Cardiac fibroblast (primary cell): ENCODE measurements around the gene DAGLA.

ENCODE experiments used
- DNase-seq, 2 donors: peaks; one replicate each; pipeline versions ENCODE4 v3.0.0 to v3.0.0-alpha.2; 2010; ENCODE audit warnings: low read depth in 2 of 2
- H3K4me3 ChIP-seq, 2 donors: replicated peaks in 1 of 2; 1 replicate in 1 of 2; 2 replicates in 1 of 2; pipeline ENCODE4 v1.5.1; 2011; ENCODE audit warnings: low read depth in 2 of 2, low read length in 2 of 2, mild to moderate bottlenecking in 2 of 2, moderate library complexity in 1 of 2
- TF ChIP-seq, protein P1 (sequence below): IDR thresholded peaks from one replicate; pipeline ENCODE4 v1.5.1; 2011; ENCODE audit warnings: low read depth, mild to moderate bottlenecking, low read length, inconsistent platforms

The DAGLA gene

DNA sequence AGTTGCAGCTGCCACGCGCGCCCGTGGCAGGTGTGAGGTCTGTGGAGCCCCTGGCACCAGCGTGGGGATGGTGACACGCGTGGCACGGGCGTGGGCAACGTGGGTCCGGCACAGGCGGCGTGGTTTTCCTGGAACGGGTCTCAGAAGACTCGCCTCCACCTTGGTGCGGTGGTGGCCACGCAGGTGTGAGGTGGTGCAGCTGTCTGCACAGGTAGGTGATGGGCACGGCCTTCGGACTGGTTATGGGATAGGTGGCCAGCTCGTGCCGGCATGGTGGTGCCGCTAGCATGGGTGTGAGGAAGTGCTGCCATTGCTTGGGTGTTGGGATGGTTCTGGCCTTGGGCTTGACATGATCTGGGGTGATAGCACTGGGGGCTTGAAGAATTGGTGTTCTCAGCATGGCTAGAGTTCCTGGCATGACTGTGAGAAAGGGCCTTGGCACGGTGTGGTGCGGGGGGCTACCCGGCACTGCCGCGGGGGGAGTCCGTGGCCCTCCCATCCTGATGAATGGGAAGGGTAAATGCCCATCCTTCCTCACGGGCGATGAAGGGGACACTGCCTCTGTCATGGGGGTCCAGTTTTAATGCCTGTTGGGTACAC, 531 bp downstream of the DAGLA start:
- no peak for DNase-seq
- peak overlapping the region; percentile 51 to 57 for H3K4me3 ChIP-seq
- TF ChIP-seq, protein P1, sequence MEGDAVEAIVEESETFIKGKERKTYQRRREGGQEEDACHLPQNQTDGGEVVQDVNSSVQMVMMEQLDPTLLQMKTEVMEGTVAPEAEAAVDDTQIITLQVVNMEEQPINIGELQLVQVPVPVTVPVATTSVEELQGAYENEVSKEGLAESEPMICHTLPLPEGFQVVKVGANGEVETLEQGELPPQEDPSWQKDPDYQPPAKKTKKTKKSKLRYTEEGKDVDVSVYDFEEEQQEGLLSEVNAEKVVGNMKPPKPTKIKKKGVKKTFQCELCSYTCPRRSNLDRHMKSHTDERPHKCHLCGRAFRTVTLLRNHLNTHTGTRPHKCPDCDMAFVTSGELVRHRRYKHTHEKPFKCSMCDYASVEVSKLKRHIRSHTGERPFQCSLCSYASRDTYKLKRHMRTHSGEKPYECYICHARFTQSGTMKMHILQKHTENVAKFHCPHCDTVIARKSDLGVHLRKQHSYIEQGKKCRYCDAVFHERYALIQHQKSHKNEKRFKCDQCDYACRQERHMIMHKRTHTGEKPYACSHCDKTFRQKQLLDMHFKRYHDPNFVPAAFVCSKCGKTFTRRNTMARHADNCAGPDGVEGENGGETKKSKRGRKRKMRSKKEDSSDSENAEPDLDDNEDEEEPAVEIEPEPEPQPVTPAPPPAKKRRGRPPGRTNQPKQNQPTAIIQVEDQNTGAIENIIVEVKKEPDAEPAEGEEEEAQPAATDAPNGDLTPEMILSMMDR, result no peak

DNA sequence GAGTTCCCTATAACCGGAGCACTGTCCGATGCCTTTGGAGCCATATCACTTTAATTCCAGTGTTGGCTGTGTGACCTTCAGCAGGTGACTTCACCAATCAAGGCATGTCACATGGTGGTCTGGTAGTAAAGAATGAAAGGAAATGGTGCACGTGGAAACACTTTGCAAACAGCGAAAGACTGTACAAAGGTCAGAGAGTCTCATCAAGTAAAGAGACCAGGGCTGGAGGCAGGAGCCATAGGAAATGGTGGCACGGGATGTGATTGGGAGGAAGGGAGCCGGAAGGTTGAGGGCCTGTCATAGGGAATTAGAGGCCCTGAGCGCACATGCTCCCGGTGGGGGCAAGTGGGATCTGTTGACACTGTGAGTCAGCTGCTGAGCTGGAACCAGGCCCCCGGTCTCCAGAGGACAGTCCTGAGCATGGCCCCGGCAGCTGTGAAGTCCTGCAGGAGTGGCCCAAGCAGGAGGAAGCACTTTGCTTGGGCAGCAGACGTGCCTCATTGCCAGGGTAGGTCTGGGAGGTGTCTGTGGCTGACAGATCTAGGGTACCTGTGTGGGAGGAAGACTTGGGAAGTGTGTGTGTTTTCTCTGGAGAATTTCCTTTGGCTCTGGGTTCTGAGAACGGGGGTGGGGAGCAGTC, 2.0 kb downstream of the DAGLA start:
- TF ChIP-seq, protein P1, result no peak
- peak in 1 of 2 donors; percentile 54 for DNase-seq
- no peak overlapping the region for H3K4me3 ChIP-seq

DNA sequence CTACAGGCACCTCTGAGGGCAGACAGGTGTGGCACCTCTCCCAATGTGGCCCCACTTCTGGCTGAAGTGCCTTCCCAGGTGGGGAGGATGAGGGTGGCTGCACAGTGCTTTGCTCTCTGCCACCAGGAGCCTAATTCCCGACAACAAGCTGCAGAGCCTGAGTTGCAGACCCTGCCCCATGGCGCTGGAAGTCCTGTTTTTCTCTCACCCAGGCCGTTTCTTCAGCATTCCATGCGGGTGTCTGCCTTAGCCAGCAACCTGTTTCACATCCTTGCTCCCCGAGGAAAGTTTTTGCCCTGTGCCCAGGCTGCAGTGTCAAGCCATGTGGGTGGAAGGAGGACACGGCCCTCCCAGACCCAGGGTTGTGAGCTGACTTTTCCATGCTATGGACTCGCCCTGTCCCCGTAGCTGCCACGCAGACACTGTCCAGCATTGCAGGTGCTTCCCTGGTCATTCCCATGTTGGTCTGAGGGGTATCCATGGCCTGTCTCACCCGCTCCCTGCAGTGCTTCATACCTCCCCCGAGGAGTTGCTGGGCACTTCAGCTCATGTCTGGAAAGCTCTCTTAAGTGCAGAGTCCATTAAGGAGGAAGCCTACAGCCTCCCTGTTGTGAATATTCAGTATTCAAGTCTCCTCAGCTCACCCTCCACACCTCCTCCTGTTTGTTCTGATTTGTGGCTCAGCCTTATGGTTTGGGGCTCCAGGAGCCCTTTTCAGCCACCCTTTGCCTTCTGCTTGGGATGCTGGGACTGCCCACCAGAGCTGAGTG, 2.9 kb downstream of the DAGLA start:
- no peak for DNase-seq
- TF ChIP-seq, protein P1, result no peak
- no peak overlapping the region for H3K4me3 ChIP-seq

GRCh38 chr11:61683961-61684869, 4.0 kb downstream of the DAGLA start:
- TF ChIP-seq, protein P1, result no peak
- no peak for DNase-seq
- H3K4me3 ChIP-seq, result no peak overlapping the region

- H3K4me3 ChIP-seq, result no peak overlapping the region
Observed at GRCh38 chr11:61684870-61685616, 4.9 kb downstream of the DAGLA start.

More at GRCh38 chr11:61684870-61685616, 4.9 kb downstream of the DAGLA start:
- TF ChIP-seq, protein P1, result no peak
- no peak for DNase-seq
